Tibial nerve (tissue), 4 donors: ENCODE data around the gene TES. TPM values are rescaled to one million over a fixed set of nuclear protein-coding genes. Genes with fewer than 3 reads are reported as not detected.

ENCODE experiments used
- DNase-seq, 2 donors: peaks; one replicate each; pipeline ENCODE4 v3.0.0-alpha.2; 2019; ENCODE audit warnings: low spot score in 2 of 2
- H3K27ac ChIP-seq, 4 donors: fragments of 200-600 bp; sonication (generic) in 3 of 4; one replicate each; pipeline ENCODE4 v1.5.1; 2017 to 2019; ENCODE audit warnings: mild to moderate bottlenecking in 1 of 4
- H3K27me3 ChIP-seq, 2 donors: fragments of 200-600 bp; sonication (generic) in 1 of 2; one replicate each; pipeline versions ENCODE4 v1.5.1 to v1.6.0; 2017 to 2019
- H3K36me3 ChIP-seq, 3 donors: fragments of 200-600 bp; sonication (generic); one replicate each; pipeline ENCODE4 v1.5.1; 2018 to 2019
- H3K4me1 ChIP-seq, 4 donors: fragments of 200-600 bp; sonication (generic) in 3 of 4; one replicate each; pipeline ENCODE4 v1.5.1; 2017 to 2019
- H3K4me3 ChIP-seq, 4 donors: fragments of 200-600 bp; sonication (generic) in 3 of 4; one replicate each; pipeline ENCODE4 v1.5.1; 2017 to 2019; ENCODE audit warnings: mild to moderate bottlenecking in 1 of 4, moderate library complexity in 1 of 4
- H3K9me3 ChIP-seq, 4 donors: fragments of 200-600 bp; sonication (generic) in 3 of 4; one replicate each; pipeline ENCODE4 v1.5.1; 2017 to 2019
- CTCF ChIP-seq, 5 experiments: fragments of 200-600 bp in 3 of 5; fragments of 450-650 bp in 2 of 5; sonication (generic) in 3 of 5; IDR thresholded peaks; one replicate each; pipeline ENCODE4 v1.5.1; 2016 to 2019; ENCODE audit warnings: antibody characterized with exemption in 5 of 5, mild to moderate bottlenecking in 3 of 5, moderate library complexity in 2 of 5
- EP300 ChIP-seq, 2 donors: sonication (generic); formaldehyde crosslinking; IDR thresholded peaks; one replicate each; pipeline ENCODE4 v1.6.1; 2017; ENCODE audit warnings: antibody characterized with exemption in 2 of 2, mild to moderate bottlenecking in 1 of 2
- POLR2A ChIP-seq, 2 donors: fragments of 450-650 bp; IDR thresholded peaks; one replicate each; pipeline ENCODE4 v1.6.1; 2017; ENCODE audit warnings: antibody characterized with exemption in 2 of 2, mild to moderate bottlenecking in 2 of 2, moderate library complexity in 2 of 2
- WGBS, 2 donors: methylation state at CpG; one replicate each; pipeline ENCODE4 v1.1.5; 2018; 5-methylcytosine and 5-hydroxymethylcytosine counted together
- total RNA-seq, 4 donors: library from RNA; depleted of rRNA; stranded (reverse); fragments of >200 nt; gene quantifications; one replicate each; pipeline ENCODE4 v1.1.0, GENCODE V29; 2016

The TES gene
- total RNA-seq, 4 donors from 2014 or later: 18.6 to 28.3 (median 24.2) TPM

- WGBS, 2 donors: 50 to 70% methylated on average over 2 of the region's 2 CpGs
- peak overlapping the region in 2 of 4 donors; percentile 13 to 36 for H3K27ac ChIP-seq
Measured at GRCh38 chr7:116306409-116307048, 96.2 kb downstream of the TES start.

GRCh38 chr7:116307253-116307652 lies 96.9 kb downstream of the TES start:
- no peak for DNase-seq
- H3K36me3 ChIP-seq: no peaks in the 10 kb centered on the region
- H3K4me1 ChIP-seq: peaks cover 0 to 3% (median 0%) of the 10 kb centered on the region in 4 donors
- no peaks in the 10 kb centered on the region for H3K9me3 ChIP-seq
- no peak overlapping the region for H3K4me3 ChIP-seq
- no peaks in the 10 kb centered on the region for H3K27me3 ChIP-seq
- TF ChIP-seq CTCF (IDR thresholded peaks at IDR 0.05) (no peak), EP300 (IDR thresholded peaks at IDR 0.05) (no peak), POLR2A (IDR thresholded peaks at IDR 0.05) (no peak)
- no peak overlapping the region for H3K27ac ChIP-seq

More at GRCh38 chr7:116306409-116307048, 96.2 kb downstream of the TES start:
- TF ChIP-seq POLR2A (IDR thresholded peaks at IDR 0.05) (no peak), CTCF (IDR thresholded peaks at IDR 0.05) (no peak), EP300 (IDR thresholded peaks at IDR 0.05) (no peak)
- Histone ChIP-seq H3K4me3 (no peak overlapping the region), H3K9me3 (no peaks in the 10 kb centered on the region), H3K4me1 (peaks cover 0 to 3% (median 0%) of the 10 kb centered on the region in 4 donors), H3K27me3 (no peaks in the 10 kb centered on the region), H3K36me3 (no peaks in the 10 kb centered on the region)
- DNase-seq: no peak

Other genes starting within 250 kb of the TES start
- gene TFEC, start 179.8 kb upstream of the TES start, total RNA-seq: 1 to 10 TPM; 2.6 to 9.9 (median 4.1) TPM